ENCODE measurements around the gene ZNF385B. TPM values are rescaled to one million over a fixed set of nuclear protein-coding genes. Genes with fewer than 3 reads are reported as not detected.

ZNF385B gene
- total and polyA plus RNA-seq, 9 donors: 4.8 to 20.9 (median 9.1) TPM

DNA sequence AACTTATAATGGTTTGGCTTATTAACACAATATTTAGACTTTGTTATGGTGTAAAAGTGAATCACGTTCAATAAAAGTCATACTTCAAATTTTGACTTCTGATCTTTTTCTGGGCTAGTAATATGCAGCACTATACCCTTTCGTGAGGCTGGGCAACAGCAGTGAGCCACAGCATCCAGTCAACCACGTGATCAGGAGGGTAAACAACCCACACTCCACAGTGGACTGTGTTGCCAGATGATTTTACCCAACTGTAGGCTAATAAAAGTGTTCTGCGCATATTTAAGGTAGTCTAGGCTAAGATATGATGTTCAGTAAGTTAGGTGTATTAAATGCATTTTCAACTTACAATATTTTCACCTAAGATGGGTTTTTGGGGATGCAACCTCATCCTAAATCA is 148.6 kb downstream of the ZNF385B start:
- no peaks in the 10 kb centered on the region for H3K27me3 ChIP-seq
- no peaks in the 10 kb centered on the region for H3K36me3 ChIP-seq
- no peaks in the 10 kb centered on the region for H3K4me1 ChIP-seq (ENCODE audit: insufficient read depth)
- H3K27ac ChIP-seq: no peak overlapping the region
- no peak overlapping the region for H3K4me3 ChIP-seq
- TF ChIP-seq POLR2A (IDR thresholded peaks at IDR 0.05) (no peak), CTCF (IDR thresholded peaks at IDR 0.05) (no peak), EP300 (IDR thresholded peaks at IDR 0.05) (no peak)
- no peaks in the 10 kb centered on the region for H3K9me3 ChIP-seq
- WGBS, 3 donors: 84 to 87% (median 85%) methylated on average over 4 of the region's 4 CpGs
- intact Hi-C loops (cut with DNase I): no loop called here
- no peak for DNase-seq

DNA sequence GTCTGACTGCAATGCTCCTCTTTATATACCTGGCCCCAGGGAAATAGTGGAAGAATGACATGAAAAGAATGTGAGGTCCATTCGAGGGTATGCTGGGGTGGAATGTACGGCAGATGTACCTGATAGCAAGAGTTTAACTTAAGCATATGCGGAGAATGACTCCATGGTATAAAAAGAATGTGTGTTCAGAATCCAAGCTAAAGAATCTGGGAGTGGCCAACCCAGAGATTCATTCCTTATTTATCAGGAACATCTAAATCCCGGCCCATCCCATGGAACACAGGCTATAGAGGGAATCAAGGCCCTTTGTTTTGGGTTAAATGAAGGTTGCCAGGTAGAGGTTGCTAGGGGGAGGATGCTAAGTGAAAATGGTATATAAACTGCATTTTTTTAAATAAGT is 150.0 kb downstream of the ZNF385B start:
- Histone ChIP-seq H3K4me1 (ENCODE audit: insufficient read depth) (no peaks in the 10 kb centered on the region), H3K27ac (no peak overlapping the region), H3K36me3 (no peaks in the 10 kb centered on the region), H3K27me3 (no peaks in the 10 kb centered on the region), H3K9me3 (no peaks in the 10 kb centered on the region), H3K4me3 (no peak overlapping the region)
- no peak for TF ChIP-seq CTCF (IDR thresholded peaks at IDR 0.05)
- no peak for DNase-seq
- intact Hi-C loops (cut with DNase I): no loop called here
- 73 to 80% (median 76%) methylated on average over 4 of the region's 4 CpGs for WGBS, 3 donors

- no peaks in the 10 kb centered on the region for H3K9me3 ChIP-seq
- DNase-seq: no peak
- no peak overlapping the region for H3K27ac ChIP-seq
- H3K27me3 ChIP-seq: no peaks in the 10 kb centered on the region
- TF ChIP-seq POLR2A (IDR thresholded peaks at IDR 0.05): no peak
- no peak for TF ChIP-seq CTCF (IDR thresholded peaks at IDR 0.05)
- TF ChIP-seq EP300 (IDR thresholded peaks at IDR 0.05): no peak
- intact Hi-C loops (cut with DNase I): no loop called here
- H3K4me1 ChIP-seq (ENCODE audit: insufficient read depth): no peaks in the 10 kb centered on the region
- 77 to 87% (median 78%) methylated on average over 1 of the region's 1 CpG for WGBS, 3 donors
- H3K36me3 ChIP-seq: no peaks in the 10 kb centered on the region
- H3K4me3 ChIP-seq: no peak overlapping the region
These were observed 157.7 kb downstream of the ZNF385B start for GRCh38 chr2:179703702-179704101.

- Histone ChIP-seq H3K36me3 (no peaks in the 10 kb centered on the region), H3K4me3 (no peak overlapping the region), H3K27ac (no peak overlapping the region), H3K9me3 (no peaks in the 10 kb centered on the region), H3K4me1 (ENCODE audit: insufficient read depth) (no peaks in the 10 kb centered on the region), H3K27me3 (no peaks in the 10 kb centered on the region)
- TF ChIP-seq CTCF (IDR thresholded peaks at IDR 0.05) (no peak), POLR2A (IDR thresholded peaks at IDR 0.05) (no peak), EP300 (IDR thresholded peaks at IDR 0.05) (no peak)
- no peak for DNase-seq
- intact Hi-C loops (cut with DNase I): no loop called here
- WGBS, 3 donors: 74 to 84% (median 77%) methylated on average over 1 of the region's 1 CpG
These were observed 158.5 kb downstream of the ZNF385B start for GRCh38 chr2:179702912-179703311.

Data from ovary (tissue), 9 donors.